Measurements from ENCODE around the gene IRX2.

Gene IRX2

DNA sequence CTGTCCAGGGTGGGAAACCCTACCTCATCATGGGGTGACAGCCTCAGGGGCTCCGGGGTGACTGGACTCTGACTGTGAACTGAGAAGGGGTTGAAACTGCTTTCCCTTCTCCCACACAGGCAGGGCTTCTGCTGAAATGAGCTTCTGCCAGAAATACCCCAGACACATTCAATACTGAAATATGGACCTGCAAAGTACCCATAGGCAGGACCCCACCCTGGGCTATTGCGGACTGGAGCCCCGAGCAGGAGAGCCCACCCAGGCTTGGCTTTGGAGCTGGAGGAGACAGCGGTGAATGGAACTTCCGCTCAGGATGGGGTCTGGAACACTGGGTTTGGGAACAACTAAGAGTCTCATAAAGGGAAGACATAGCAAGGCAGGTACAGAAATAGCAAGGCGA is 37.5 kb downstream of the IRX2 start:
- no peak for DNase-seq (ENCODE audit: low spot score)

DNA sequence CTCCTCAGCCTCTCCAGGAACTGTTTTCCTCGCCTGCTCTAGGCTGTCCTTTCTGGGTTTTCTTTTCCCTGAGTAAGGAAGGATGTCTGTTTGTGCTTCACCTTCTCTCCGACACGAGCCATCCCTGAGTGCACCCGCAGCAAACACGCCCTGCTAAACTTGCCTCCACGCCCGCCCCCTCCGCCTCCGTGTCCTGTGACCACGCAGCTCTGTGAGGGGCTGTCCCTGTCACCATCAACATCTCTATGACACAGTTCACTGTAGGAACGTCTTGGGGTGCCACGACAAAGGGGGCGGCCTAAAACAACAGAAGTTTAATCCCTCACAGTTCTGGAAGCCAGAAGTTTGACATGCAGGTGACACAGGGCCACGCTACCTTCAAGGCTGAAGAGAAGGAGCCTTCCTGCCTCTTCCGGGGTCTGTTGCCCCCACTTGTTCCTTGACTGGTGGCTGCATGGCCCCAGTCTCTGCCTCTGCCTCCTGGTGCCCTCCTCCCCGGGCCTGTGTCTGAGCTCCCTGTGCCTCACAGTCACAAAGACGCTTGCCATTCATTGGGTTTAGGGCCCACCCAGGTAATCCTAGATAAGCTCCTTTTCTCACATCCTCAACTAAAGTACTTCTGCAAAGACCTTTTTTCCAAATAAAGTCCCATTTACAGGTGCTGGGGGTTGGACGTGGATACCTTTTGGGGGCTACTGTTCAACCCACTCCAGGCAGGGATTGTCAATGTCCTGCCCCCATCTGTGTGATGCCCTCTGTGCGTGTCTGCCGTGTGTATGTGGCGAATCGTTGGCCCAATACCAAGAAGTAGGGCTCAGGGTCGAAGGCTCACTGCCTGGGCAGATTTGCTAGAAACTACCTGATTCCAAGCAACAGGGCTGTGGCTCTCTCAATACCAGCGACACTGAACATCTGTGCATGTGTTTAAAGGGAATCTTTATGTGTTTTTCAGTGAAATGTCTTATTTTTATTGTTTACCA is 39.7 kb downstream of the IRX2 start:
- DNase-seq (ENCODE audit: low spot score), result no peak

DNA sequence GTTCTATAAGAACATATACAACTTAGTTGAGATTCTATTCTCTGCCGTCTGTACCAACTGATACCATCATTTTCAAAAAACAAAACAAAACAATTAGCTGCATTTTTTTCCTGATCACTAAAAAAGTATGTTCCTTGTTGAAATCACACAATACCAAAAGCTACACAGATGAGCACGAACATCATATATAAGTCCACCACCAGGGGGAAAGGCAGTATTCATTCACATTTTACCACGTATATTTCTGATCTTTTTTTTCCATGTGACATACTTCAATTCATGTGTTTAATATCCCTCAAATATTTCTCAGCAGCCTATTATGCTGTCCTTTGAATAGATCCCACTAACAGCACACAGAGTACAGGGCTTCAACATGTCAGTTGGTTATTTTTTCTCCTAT is 40.6 kb downstream of the IRX2 start:
- DNase-seq (ENCODE audit: low spot score), result no peak

DNA sequence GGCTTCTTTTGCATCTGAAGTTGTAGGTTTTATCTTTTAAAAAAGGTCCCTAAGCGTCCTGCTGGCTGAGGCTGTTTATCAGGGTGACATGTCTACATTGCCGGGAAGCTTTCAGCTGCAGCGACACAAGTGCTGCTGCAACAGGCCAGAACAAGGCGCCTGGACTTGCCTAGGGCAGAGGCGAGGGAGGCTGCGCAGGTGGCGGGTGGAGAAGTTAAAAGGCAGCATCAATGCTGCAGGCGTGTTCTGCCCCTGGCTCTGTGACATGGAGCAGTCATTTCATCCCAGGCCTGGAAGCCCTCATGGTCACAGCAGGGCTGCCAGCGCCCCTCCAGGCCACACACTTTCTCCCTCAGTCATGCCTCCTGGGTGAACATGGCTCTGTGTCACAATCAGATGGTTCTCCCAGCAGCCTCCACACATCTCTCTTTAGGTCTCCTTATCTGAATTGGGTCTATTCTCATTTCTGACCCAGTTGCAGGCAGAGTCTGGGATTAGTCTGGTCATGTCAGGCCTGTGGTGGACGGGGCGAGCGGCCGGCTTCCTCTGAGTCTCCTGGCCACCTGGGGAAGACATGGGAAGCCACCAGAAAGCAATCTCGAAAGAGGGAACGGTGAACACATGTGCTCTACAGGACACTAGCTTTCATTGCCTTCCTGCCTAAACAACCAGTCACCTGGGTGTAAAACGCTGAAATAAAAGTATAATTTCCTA is 41.3 kb downstream of the IRX2 start:
- DNase-seq (ENCODE audit: low spot score), result no peak

DNA sequence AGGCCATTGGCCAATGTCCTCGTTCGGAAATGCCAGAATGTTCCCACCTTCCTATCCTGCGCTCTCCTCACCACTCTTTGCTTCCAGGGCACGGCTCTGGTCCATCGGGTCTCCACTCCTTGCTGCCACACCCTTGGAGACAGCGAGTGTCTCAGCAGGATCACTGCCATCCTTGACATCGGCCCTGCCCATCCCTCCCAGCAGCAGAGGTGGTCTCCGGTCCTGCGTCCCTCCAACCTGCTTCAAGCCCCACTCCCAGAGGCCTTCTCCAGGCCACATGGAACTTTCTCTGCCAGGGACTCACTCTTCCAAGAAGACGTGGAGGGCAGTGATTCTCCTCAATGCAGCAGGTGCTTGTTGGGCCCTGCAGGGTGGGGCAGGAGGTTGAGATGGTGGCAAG is 42.7 kb downstream of the IRX2 start:
- no peak for DNase-seq (ENCODE audit: low spot score)

GRCh38 chr5:2708132-2708531 is 43.3 kb downstream of the IRX2 start:
- DNase-seq (ENCODE audit: low spot score), result no peak

DNA sequence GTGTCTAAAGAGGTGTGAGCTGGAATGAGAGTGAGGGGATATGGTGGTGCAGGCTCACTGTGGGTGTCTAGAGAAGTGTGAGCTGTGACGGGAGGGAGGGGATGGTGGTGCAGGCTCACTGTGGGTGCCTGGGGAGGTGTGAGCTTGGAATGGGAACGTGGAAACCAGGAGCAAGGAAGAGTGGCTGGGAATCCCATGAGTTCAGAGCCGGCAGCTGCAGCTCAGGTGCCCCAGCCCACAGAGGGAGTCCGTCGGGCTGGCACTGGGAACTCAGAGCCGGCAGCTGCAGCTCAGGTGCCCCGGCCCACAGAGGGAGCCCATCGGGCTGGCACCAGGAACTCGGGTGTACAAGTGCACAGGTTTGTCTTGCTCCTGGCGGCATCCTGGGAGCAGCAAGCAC is 45.6 kb downstream of the IRX2 start:
- no peak for DNase-seq (ENCODE audit: low spot score)

DNA sequence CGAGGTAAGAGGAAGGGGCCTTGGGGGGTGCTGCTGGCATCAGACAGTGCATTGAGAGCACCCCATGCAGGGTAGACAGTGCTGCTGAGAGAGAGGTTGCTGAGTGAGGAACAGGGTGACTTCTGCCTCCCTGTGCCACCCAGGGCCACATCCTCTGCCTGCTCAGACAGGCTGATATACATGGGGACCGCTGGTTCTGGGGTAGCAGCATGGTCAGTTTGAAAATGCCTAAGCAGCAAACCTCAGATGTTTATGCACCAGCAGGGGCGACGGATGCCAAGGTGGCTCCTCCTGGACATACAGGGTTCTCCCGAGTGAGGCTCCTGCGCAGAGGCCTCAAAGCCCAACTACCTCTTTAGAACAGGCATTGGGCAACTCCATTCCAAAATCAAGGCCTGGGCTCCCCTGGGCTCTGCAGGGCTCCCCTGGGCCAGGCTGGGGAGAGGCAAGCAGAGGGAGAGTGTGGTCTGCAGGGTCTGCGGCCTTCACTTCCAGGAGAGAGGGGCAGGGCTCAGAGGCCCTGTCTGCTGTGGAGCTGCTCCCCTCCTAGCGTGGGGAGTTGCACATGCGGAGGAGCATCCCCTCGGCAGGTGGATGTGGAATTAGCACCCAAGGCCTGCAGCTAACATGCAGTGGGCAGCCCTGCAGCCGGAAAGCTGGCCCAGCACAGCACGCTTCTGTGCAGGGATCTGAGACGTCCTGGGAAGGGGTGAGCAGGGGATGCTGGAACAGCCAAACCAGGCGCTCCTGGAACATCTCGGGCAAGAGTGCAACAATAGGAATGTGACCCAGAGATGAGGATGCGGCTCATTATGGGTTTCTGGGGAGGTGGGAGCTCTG is 46.5 kb downstream of the IRX2 start:
- no peak for DNase-seq (ENCODE audit: low spot score)

- DNase-seq (ENCODE audit: low spot score), result no peak
These were observed 47.4 kb downstream of the IRX2 start for GRCh38 chr5:2704111-2704510.

DNA sequence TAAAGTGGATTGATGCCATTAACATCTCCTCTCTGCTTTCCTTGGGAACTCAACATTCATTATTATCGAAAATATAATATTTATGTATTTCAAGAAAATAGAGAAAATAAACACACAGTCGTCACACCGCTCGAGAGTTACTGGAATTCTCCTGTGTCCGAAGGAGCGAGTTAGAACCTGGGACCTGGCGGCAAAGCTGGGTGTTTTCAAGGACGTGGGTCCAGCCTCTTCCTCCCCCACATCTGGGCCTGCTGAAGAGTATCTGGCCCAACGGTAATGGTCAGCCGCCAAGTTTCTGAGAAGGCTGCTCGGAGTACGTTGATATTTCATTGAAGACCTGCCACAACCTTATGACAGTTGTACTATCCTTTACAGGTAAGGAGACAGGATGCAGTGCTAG is 47.9 kb downstream of the IRX2 start:
- DNase-seq (ENCODE audit: low spot score), result no peak

GRCh38 chr5:2703041-2703440 is 48.4 kb downstream of the IRX2 start:
- no peak for DNase-seq (ENCODE audit: low spot score)

GRCh38 chr5:2702096-2702879 is 49.2 kb downstream of the IRX2 start:
- DNase-seq (ENCODE audit: low spot score), result no peak

DNA sequence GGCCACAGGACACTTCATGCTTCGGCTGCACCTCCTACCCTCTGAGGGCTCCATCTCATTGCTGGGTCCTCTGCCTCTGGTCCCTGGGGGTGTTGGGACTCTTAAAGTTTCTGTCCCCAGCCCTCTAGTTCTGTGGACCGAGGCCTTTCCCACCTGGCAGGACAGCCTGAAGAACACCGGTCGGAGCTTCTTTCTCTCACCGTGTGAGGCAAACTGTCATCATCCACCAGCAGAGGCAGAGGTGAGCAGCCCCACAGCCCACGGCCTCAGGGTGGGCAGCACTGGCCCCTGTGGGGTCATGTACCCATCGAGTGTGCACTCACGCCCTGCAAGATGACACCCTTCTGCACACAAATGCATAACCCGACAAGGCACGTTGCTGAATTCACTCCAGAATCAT is 49.9 kb downstream of the IRX2 start:
- DNase-seq (ENCODE audit: low spot score), result no peak

- DNase-seq (ENCODE audit: low spot score), result no peak
These were observed 50.6 kb downstream of the IRX2 start for GRCh38 chr5:2700876-2701275.

- DNase-seq (ENCODE audit: low spot score), result no peak
These were observed 51.8 kb downstream of the IRX2 start for GRCh38 chr5:2699686-2700085.

DNA sequence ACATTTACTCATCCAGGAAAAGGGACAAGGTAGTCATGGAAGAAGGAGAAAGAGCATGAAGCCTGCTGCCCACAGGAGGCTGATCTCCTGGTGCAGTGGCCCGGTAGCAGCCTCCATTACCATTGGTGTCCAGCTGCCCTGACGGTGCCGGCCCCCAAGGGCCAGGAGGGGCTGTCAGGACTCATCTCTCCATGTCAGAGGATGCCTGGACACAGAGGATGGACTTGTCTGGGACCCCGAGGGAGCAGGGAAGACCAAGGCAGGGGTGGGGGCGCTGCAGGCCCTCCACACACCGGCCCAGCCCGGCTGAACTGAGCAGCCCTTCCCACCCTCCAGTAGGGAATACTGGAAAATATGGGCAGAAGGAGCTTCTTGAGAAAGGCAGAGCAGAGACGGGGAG is 52.2 kb downstream of the IRX2 start:
- no peak for DNase-seq (ENCODE audit: low spot score)

DNA sequence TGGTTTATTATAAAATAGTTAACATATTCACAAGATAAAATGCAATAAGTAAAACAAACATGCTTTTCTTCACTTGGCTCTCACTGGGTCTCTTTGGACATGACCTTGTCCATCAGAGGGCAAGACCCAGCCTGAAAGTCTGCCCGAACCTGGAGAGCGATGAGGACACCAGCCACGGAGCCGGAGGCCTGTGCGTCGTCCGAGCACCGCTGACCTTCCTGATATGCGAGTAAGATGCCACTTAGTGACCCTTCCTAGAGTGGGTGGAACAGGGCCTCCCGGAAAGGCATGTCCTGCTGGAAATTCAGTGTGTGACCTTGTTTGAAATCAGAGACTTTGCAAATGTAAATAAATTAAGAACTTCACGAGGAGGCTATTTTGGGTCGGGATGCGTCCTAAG is 52.9 kb downstream of the IRX2 start:
- no peak for DNase-seq (ENCODE audit: low spot score)

DNA sequence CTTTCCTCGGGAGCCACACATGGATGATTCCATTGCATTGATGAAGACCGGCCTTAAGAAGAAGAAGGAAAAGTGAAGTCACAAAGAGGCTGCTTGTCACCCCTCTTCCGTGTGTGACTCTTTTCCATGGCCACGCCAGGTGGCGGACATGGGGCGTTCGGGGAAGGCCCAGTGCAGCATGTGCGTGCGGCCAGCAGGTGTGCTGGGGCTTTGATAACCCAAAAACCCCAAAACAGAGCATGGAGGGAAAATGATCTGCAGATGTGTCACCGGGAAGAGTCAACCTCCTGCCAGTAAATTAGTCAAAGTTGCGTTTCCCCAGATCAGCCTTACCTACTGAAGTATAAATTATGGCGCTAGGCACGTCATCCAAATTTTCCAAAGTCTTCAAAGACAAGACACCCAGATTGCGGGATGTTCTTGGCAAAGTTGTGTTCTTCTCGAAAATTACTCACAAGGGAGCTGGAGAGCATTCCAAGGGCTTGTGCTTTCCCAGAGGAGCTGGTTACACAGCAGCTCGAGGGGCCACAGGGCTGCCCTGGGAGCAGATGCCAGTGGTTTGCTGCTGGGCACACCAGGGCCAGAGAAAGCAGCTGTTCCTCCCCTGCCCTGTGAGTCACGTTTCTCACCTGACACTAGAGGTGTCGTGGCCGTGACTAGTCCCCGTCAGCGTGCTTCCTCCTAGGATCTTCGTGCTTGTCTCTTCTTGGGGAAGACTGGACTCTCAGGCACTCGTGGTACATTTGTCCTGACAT is 53.9 kb downstream of the IRX2 start:
- DNase-seq (ENCODE audit: low spot score), result no peak

GRCh38 chr5:2697041-2697440 is 54.4 kb downstream of the IRX2 start:
- no peak for DNase-seq (ENCODE audit: low spot score)

Data from CD4-positive, alpha-beta T cell treated with Interleukin-15 for 4 hours (primary cell).